22Rv1 (cell line): ENCODE results near the gene ADGRB3.
"Not testable (repeated sequence)": the region's sequence is repeated elsewhere in the genome, so short reads cannot be mapped to it uniquely, and the experiment has no call there.

Experiments used
- H3K27ac ChIP-seq: fragments of 450-650 bp; 2 replicates; pipeline ENCODE4 v1.5.1; 2017
- CTCF ChIP-seq: fragments of 450-650 bp; IDR thresholded peaks from 2 replicates; pipeline ENCODE4 v1.5.1; 2017; ENCODE audit warnings: mild to moderate bottlenecking
- ZFX ChIP-seq: fragments of 450-650 bp; IDR thresholded peaks from 2 replicates; pipeline ENCODE4 v1.6.1; 2017; ENCODE audit warnings: antibody characterized with exemption, borderline replicate concordance

Gene ADGRB3

GRCh38 chr6:69265706-69266105, 630.6 kb downstream of the ADGRB3 start:
- no peak for TF ChIP-seq ZFX
- TF ChIP-seq CTCF, result no peak
- no peak overlapping the region for H3K27ac ChIP-seq

GRCh38 chr6:69276204-69276603, 641.1 kb downstream of the ADGRB3 start:
- H3K27ac ChIP-seq, result no peak overlapping the region
- no peak for TF ChIP-seq CTCF
- no peak for TF ChIP-seq ZFX

GRCh38 chr6:69279805-69280204, 644.7 kb downstream of the ADGRB3 start:
- TF ChIP-seq CTCF, result no peak
- TF ChIP-seq ZFX, result no peak
- H3K27ac ChIP-seq, result no peak overlapping the region

- TF ChIP-seq CTCF, result no peak
- TF ChIP-seq ZFX, result no peak
- H3K27ac ChIP-seq, result no peak overlapping the region
These were observed 645.8 kb downstream of the ADGRB3 start for GRCh38 chr6:69280858-69281257.

- no peak for TF ChIP-seq CTCF
- TF ChIP-seq ZFX, result no peak
- H3K27ac ChIP-seq, result no peak overlapping the region
These were observed 649.2 kb downstream of the ADGRB3 start for GRCh38 chr6:69284176-69284730.

GRCh38 chr6:69285054-69285453, 650.0 kb downstream of the ADGRB3 start:
- TF ChIP-seq ZFX, result no peak
- TF ChIP-seq CTCF, result no peak

GRCh38 chr6:69286331-69286730, 651.2 kb downstream of the ADGRB3 start:
- TF ChIP-seq CTCF, result no peak
- TF ChIP-seq ZFX, result no peak

More at GRCh38 chr6:69285054-69285453, 650.0 kb downstream of the ADGRB3 start:
- H3K27ac ChIP-seq, result no peak overlapping the region

GRCh38 chr6:69288198-69288597, 653.1 kb downstream of the ADGRB3 start:
- H3K27ac ChIP-seq, result not testable (repeated sequence)

More at GRCh38 chr6:69286331-69286730, 651.2 kb downstream of the ADGRB3 start:
- H3K27ac ChIP-seq, result no peak overlapping the region
